ENCODE measurements around the gene RNF115. TPM values are rescaled to one million over a fixed set of nuclear protein-coding genes. Genes with fewer than 3 reads are reported as not detected.

Gene RNF115
- polyA plus RNA-seq, 1 donor from 2014 or later: 22.3 TPM

GRCh38 chr1:145751491-145752037 is 72.3 kb downstream of the RNF115 start:
- Histone ChIP-seq H3K4me2 (ENCODE audit: low read length) (no peak overlapping the region), H3K4me3 (ENCODE audit: low read length) (no peak overlapping the region), H3K27ac (ENCODE audit: low read length) (no peak overlapping the region), H3K27me3 (ENCODE audit: insufficient read depth, low read depth, low read length) (no peaks in the 10 kb centered on the region), H3K36me3 (ENCODE audit: insufficient read depth, low read length) (no peaks in the 10 kb centered on the region), H3F3A (ENCODE audit: insufficient read depth, low read length, poor library complexity, severe bottlenecking) (no peaks in the 10 kb centered on the region), H3K9me2 (ENCODE audit: insufficient read depth, low read length) (no peaks in the 10 kb centered on the region), H3K79me2 (replicated peaks; ENCODE audit: insufficient read depth, low read length) (no peaks in the 10 kb centered on the region), H4K20me1 (ENCODE audit: insufficient read depth) (no peaks in the 10 kb centered on the region), H3K9ac (ENCODE audit: low read length) (no peak overlapping the region), H3K9me3 (ENCODE audit: low read length) (no peaks in the 10 kb centered on the region), H2AFZ (ENCODE audit: low read depth, low read length) (no peak overlapping the region)
- TF ChIP-seq EZH2 (IDR thresholded peaks at IDR 0.05; ENCODE audit: borderline replicate concordance, insufficient read depth, low read length, poor library complexity, severe bottlenecking) (no peak), REST (IDR thresholded peaks at IDR 0.05; ENCODE audit: borderline replicate concordance) (no peak), POLR2AphosphoS5 (IDR thresholded peaks at IDR 0.05) (no peak), SMC3 (conservative IDR thresholded peaks at IDR 0.05; ENCODE audit: poor library complexity) (no peak)

GRCh38 chr1:145750426-145750825 is 73.5 kb downstream of the RNF115 start:
- no peak overlapping the region for H2AFZ ChIP-seq (ENCODE audit: low read depth, low read length)
- H3K9ac ChIP-seq (ENCODE audit: low read length): no peak overlapping the region
- H3K36me3 ChIP-seq (ENCODE audit: insufficient read depth, low read length): no peaks in the 10 kb centered on the region
- H3F3A ChIP-seq (ENCODE audit: insufficient read depth, low read length, poor library complexity, severe bottlenecking): no peaks in the 10 kb centered on the region
- no peak overlapping the region for H3K4me3 ChIP-seq (ENCODE audit: low read length)
- no peak for TF ChIP-seq EP300 (conservative IDR thresholded peaks at IDR 0.05; ENCODE audit: poor library complexity, severe bottlenecking)
- no peak for TF ChIP-seq POLR2AphosphoS5 (IDR thresholded peaks at IDR 0.05)
- no peak for TF ChIP-seq REST (IDR thresholded peaks at IDR 0.05; ENCODE audit: borderline replicate concordance)
- TF ChIP-seq CTCF (IDR thresholded peaks at IDR 0.05; ENCODE audit: poor library complexity, severe bottlenecking): no peak
- TF ChIP-seq MXI1 (conservative IDR thresholded peaks at IDR 0.05; ENCODE audit: poor library complexity, severe bottlenecking): no peak
- no peaks in the 10 kb centered on the region for H3K9me2 ChIP-seq (ENCODE audit: insufficient read depth, low read length)
- H3K9me3 ChIP-seq (ENCODE audit: low read length): no peaks in the 10 kb centered on the region
- H3K4me2 ChIP-seq (ENCODE audit: low read length): no peak overlapping the region
- H3K27me3 ChIP-seq (ENCODE audit: insufficient read depth, low read depth, low read length): no peaks in the 10 kb centered on the region
- no peaks in the 10 kb centered on the region for H3K79me2 ChIP-seq (replicated peaks; ENCODE audit: insufficient read depth, low read length)
- no peaks in the 10 kb centered on the region for H4K20me1 ChIP-seq (ENCODE audit: insufficient read depth)
- H3K27ac ChIP-seq (ENCODE audit: low read length): no peak overlapping the region

Data from neural cell (in vitro differentiated cells).